ENCODE data around the gene DCDC1. TPM values are rescaled to one million over a fixed set of nuclear protein-coding genes. Genes with fewer than 3 reads are reported as not detected.

Gene DCDC1
- total RNA-seq, 4 donors from 2014 or later = 0.05 to 0.81 (median 0.42) TPM; not detected in 1

GRCh38 chr11:31030138-31030792 is 339.3 kb downstream of the DCDC1 start:
- WGBS, 2 donors = 78 to 82% methylated on average over 7 of the region's 7 CpGs

DNA sequence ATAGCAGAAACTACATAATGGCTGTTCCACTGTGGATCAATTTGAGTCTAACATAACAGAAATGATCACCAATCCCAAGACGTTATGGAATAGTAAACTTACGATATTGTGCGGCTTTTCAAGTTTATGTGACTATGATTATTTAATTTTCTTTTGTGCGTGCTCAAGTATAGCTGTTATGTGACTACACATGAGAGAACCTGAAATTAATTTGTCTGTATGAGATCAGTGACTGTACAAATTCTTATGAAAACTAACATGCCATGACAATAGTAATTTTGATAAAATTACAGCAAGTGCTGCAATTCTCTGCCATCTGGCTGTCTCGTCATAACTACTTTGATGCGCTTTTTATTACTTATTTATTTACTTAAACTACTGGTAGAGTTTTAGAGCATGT is 343.2 kb downstream of the DCDC1 start:
- intact Hi-C loops (cut with DNase I; ENCODE audit: low total_unique reads) = no loop called here
- no peak for DNase-seq (ENCODE audit: low spot score in 2 of 2)
- WGBS, 2 donors = 83% methylated on average over 6 of the region's 6 CpGs
- TF ChIP-seq CTCF (IDR thresholded peaks at IDR 0.05) (no peak), POLR2A (IDR thresholded peaks at IDR 0.05) (no peak)
- no peak overlapping the region for H3K4me3 ChIP-seq (ENCODE audit: low read depth, poor library complexity, severe bottlenecking)

More at GRCh38 chr11:31030138-31030792, 339.3 kb downstream of the DCDC1 start:
- no peak overlapping the region for H3K4me3 ChIP-seq (ENCODE audit: low read depth, poor library complexity, severe bottlenecking)
- no peak for DNase-seq (ENCODE audit: low spot score in 2 of 2)
- intact Hi-C loops (cut with DNase I; ENCODE audit: low total_unique reads) = no loop called here
- TF ChIP-seq CTCF (IDR thresholded peaks at IDR 0.05) (no peak), POLR2A (IDR thresholded peaks at IDR 0.05) (no peak)

DNA sequence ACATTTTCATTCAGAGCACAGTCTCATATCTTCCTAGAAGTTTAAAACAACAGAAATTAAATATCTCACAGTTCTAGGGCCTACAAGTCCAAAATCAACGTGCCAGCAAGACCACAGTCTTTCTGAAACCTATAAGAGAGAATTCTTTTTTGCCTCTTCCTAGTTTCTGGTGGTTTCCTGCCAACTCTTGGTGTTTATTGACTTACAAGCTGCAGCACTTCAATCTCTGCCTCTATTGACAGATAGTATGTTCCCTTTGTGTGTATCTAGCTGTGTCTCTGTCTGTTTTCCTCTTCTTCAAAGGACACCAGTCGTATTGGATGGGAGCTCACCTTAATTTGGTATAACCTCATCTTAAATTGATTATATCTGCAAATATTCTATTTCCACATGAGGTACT is 347.5 kb downstream of the DCDC1 start:
- no peak for DNase-seq (ENCODE audit: low spot score in 2 of 2)
- intact Hi-C loops (cut with DNase I; ENCODE audit: low total_unique reads) = no loop called here

DNA sequence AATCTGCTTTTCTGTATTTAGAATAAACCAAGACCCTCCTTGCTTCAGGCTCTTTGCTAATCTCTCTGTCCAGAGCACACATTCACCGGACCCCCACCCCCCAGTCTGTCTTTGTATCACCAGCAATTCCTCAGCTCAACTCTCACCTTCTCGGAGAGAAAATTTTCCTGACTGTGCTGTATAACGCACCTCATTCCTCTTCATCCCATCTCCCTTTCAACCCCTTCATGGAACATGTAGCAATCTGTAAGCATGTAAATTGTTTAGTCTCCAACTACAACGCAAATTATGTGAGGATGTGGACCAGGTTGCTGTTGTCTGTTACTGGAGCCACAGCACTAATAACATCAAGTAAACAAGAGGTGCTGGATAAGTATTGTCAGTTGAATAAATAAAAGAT is 349.8 kb downstream of the DCDC1 start:
- H3K4me3 ChIP-seq (ENCODE audit: low read depth, poor library complexity, severe bottlenecking) = no peak overlapping the region
- TF ChIP-seq CTCF (IDR thresholded peaks at IDR 0.05) (no peak), POLR2A (IDR thresholded peaks at IDR 0.05) (no peak)
- WGBS, 2 donors = 83 to 88% methylated on average over 4 of the region's 4 CpGs
- DNase-seq (ENCODE audit: low spot score in 2 of 2) = no peak
- intact Hi-C loops (cut with DNase I; ENCODE audit: low total_unique reads) = no loop called here

More for the DNA sequence above, 347.5 kb downstream of the DCDC1 start:
- H3K4me3 ChIP-seq (ENCODE audit: low read depth, poor library complexity, severe bottlenecking) = no peak overlapping the region
- TF ChIP-seq CTCF (IDR thresholded peaks at IDR 0.05) (no peak), POLR2A (IDR thresholded peaks at IDR 0.05) (no peak)
- 74 to 77% methylated on average over 2 of the region's 2 CpGs for WGBS, 2 donors

DNA sequence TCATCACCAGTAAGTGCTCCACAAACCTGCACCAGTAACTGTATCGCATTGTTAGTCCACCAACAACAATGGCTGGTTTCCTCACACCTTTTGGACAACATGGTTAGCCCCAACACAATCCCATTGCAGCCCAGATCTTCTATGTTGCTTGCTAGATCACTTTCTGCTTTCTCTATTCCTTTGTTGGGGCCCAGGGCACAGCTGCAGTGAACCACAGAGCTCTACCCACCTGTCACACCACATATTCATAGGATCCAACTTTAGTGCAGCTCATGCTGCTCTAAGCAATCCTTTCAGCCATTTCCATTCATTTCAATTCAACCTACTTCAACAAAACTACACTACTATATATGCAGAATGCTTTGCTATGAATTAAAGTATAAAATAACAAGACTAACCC is 364.3 kb downstream of the DCDC1 start:
- H3K4me3 ChIP-seq (ENCODE audit: low read depth, poor library complexity, severe bottlenecking) = no peak overlapping the region
- intact Hi-C loops (cut with DNase I; ENCODE audit: low total_unique reads) = no loop called here
- DNase-seq (ENCODE audit: low spot score in 2 of 2) = no peak
- 84 to 90% methylated on average over 1 of the region's 1 CpG for WGBS, 2 donors
- TF ChIP-seq POLR2A (IDR thresholded peaks at IDR 0.05) (no peak), CTCF (IDR thresholded peaks at IDR 0.05) (no peak)

- WGBS, 2 donors = 26 to 34% methylated on average over 3 of the region's 3 CpGs
- DNase-seq (ENCODE audit: low spot score in 2 of 2) = no peak
- H3K4me3 ChIP-seq (ENCODE audit: low read depth, poor library complexity, severe bottlenecking) = no peak overlapping the region
- intact Hi-C loops (cut with DNase I; ENCODE audit: low total_unique reads) = no loop called here
- no peak for TF ChIP-seq POLR2A (IDR thresholded peaks at IDR 0.05)
- no peak for TF ChIP-seq CTCF (IDR thresholded peaks at IDR 0.05)
These were observed 368.1 kb downstream of the DCDC1 start for GRCh38 chr11:31001427-31001826.

Measured in lower leg skin (tissue), 4 donors.